ENCODE results near the gene CANX.
"Not testable (repeated sequence)": the region's sequence is repeated elsewhere in the genome, so short reads cannot be mapped to it uniquely, and the experiment has no call there.

CANX gene

DNA sequence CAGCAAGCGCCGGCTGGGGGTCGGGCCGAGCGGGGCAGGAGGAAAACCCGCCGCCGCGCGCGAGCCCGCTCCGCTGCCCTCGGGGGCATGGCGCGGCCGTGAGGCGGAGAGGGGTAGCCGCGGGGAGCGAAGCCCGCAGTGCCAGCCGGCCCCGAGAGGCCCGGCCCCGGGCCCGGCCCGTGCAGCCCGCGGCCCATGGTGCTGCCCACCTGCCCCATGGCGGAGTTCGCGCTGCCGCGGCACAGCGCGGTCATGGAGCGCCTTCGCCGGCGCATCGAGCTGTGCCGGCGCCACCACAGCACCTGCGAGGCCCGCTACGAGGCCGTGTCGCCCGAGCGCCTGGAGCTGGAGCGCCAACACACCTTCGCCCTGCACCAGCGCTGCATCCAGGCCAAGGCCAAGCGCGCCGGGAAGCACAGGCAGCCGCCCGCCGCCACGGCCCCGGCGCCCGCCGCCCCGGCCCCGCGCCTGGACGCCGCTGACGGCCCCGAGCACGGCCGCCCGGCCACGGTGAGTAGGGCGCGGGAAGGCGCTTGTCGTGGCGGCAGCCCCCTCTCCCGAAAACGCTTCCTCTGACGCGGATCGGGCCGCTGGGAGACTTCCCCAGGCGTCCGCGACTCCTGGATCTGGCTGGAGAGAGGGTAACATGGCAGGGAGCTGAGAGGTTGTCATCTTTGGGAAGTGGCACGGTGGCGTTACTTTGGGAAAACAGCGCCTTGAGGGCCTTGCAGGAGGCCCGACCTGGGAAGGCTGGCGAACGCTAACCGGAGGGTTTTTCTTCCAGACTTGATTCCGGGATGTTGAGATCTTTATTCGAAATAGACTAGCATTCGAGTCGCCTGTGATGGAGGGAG, 34.4 kb downstream of the CANX start:
- TF ChIP-seq, protein P1, sequence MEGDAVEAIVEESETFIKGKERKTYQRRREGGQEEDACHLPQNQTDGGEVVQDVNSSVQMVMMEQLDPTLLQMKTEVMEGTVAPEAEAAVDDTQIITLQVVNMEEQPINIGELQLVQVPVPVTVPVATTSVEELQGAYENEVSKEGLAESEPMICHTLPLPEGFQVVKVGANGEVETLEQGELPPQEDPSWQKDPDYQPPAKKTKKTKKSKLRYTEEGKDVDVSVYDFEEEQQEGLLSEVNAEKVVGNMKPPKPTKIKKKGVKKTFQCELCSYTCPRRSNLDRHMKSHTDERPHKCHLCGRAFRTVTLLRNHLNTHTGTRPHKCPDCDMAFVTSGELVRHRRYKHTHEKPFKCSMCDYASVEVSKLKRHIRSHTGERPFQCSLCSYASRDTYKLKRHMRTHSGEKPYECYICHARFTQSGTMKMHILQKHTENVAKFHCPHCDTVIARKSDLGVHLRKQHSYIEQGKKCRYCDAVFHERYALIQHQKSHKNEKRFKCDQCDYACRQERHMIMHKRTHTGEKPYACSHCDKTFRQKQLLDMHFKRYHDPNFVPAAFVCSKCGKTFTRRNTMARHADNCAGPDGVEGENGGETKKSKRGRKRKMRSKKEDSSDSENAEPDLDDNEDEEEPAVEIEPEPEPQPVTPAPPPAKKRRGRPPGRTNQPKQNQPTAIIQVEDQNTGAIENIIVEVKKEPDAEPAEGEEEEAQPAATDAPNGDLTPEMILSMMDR (IDR thresholded peaks at IDR 0.05; ENCODE audit: insufficient read depth, missing control alignments): no peak
- DNase-seq (ENCODE audit: insufficient read length, low spot score) (no peak), FAIRE-seq (no peak)

DNA sequence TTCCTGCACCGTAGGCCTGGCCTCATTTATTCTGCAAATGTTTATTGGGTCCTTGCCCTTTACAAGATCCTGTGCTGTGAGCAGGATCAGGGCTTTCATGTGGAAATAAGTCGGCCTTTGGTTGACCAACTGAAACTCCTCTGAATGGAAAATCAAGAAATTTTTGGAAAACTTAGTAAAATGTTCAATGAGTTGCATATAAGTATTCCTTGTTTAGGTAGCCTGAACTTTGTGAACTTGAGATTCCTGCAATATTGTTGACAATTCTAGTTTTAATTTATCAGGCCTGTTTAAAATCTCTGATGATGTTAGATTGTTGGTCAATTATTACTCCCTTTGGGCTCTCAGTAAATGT, 35.0 kb downstream of the CANX start:
- no peak for FAIRE-seq
- DNase-seq (ENCODE audit: insufficient read length, low spot score): no peak
- TF ChIP-seq, protein P1 (IDR thresholded peaks at IDR 0.05; ENCODE audit: insufficient read depth, missing control alignments): no peak

GRCh38 chr5:179734536-179735164, 35.9 kb downstream of the CANX start:
- DNase-seq (ENCODE audit: insufficient read length, low spot score) (no peak), FAIRE-seq (no peak)
- TF ChIP-seq, protein P1 (IDR thresholded peaks at IDR 0.05; ENCODE audit: insufficient read depth, missing control alignments): no peak

DNA sequence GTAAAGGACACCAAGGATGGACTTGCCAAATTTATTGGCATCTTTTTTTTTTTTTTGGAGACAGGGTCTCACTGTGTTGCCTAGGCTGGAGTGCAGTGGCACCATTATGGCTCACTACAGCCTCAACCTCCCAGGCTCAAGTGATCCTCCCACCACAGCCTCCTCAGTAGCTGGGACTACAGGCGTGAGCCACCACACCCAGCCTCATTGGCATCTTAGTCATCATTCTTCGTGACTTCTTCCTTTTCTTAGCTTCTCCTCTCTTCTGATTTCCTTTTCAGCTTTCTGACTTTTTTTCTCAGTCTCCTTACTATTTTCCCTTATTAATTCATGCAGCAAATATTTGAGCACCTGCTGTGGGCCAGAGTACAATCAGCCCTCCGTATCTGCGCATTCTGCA, 40.0 kb downstream of the CANX start:
- FAIRE-seq: no peak
- TF ChIP-seq, protein P1 (IDR thresholded peaks at IDR 0.05; ENCODE audit: insufficient read depth, missing control alignments): no peak
- DNase-seq (ENCODE audit: insufficient read length, low spot score): no peak

DNA sequence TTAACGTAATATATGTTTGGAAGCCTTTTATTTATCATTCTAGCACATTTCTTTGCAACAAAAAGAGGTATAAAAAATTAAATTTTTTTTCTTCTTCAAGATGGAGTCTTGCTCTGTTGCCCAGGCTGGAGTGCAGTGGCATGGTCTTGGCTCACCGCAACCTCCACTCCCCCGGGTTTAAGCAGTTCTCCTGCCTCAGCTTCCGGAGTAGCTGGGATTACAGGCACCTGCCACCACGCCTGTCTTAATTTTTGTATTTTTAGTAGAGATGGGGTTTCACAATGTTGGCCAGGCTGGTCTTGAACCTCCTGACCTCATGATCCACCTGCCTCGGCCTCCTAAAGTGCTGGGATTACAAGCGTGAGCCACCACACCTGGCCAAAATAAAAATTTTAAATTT, 45.3 kb downstream of the CANX start:
- DNase-seq (ENCODE audit: insufficient read length, low spot score); FAIRE-seq: not testable (repeated sequence)

GRCh38 chr5:179746872-179747271, 48.1 kb downstream of the CANX start:
- FAIRE-seq: no peak
- TF ChIP-seq, protein P1 (IDR thresholded peaks at IDR 0.05; ENCODE audit: insufficient read depth, missing control alignments): no peak
- no peak for DNase-seq (ENCODE audit: insufficient read length, low spot score)

DNA sequence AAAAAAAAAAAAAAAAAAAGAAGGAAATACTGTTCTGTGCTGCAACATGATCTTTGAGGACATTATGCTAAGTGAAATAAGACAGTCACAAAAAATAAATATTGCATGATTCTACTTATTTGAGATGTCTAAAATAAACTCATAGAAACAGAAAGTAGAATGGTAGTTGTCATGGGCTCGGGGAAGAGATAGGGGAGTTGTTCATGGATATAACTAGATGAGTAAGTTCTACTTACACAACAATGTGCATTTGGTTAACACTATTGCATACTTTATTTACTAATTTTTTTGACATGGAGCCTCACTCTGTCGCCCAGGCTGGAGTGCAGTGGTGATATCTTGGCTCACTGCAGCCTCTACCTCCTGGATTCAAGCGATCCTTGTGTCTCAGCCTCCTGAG, 49.0 kb downstream of the CANX start:
- TF ChIP-seq, protein P1 (IDR thresholded peaks at IDR 0.05; ENCODE audit: insufficient read depth, missing control alignments): no peak
- no peak for FAIRE-seq
- no peak for DNase-seq (ENCODE audit: insufficient read length, low spot score)

Data from D721Med (cell line).